CD4-positive, alpha-beta T cell treated with Interleukin-17A for 4 hours (primary cell): ENCODE results near the gene SCARF2.
"Not testable (repeated sequence)": the region's sequence is repeated elsewhere in the genome, so short reads cannot be mapped to it uniquely, and the experiment has no call there.

Experiments used
- DNase-seq: peaks from one replicate; pipeline ENCODE4 v3.0.0-alpha.2; 2020; ENCODE audit warnings: mixed read lengths

The SCARF2 gene

DNA sequence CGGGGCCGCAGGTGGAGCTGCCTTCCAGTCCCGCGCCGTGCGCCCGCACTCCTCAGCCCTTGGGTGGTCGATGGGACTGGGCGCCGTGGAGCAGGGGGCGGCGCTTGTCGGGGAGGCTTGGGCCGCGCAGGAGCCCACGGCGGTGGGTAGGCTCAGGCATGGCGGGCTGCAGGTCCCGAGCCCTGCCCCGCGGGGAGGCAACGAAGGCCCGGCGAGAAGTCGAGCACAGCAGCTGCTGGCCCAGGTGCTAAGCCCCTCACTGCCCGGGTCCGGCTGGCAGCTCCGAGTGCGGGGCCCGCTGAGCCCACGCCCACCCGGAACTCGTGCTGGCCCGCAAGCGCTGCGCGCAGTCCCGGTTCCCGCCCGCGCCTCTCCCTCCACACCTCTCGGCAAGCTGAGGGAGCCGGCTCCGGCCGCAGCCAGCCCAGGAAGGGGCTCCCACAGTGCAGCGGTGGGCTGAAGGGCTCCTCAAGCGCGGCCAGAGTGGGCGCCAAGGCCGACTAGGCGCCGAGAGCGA is 45.2 kb downstream of the SCARF2 start:
- DNase-seq, result not testable (repeated sequence)

GRCh38 chr22:20391222-20391621 is 46.4 kb downstream of the SCARF2 start:
- no peak for DNase-seq

GRCh38 chr22:20390394-20390907 is 47.2 kb downstream of the SCARF2 start:
- DNase-seq, result no peak

DNA sequence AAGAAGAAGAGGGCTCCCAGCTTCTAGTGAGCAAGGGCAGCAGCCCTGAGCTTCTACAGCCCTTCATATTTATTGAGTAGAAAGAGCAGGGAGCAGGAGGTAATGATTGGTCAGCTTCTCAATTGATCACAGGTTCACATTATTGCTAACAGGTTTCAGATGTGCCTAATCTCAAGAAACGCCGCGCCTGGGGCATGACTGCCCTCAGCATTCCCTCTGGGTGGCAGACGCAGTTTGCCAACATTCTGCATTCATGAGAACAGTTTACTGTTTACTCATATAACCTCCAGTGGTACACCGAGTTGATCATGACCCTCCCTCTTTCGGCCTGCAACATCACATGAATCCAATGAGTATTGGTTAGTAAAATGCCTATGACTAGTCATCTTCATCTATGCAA is 48.3 kb downstream of the SCARF2 start:
- no peak for DNase-seq

GRCh38 chr22:20388200-20388599 is 49.4 kb downstream of the SCARF2 start:
- no peak for DNase-seq

- no peak for DNase-seq
These were observed 50.7 kb downstream of the SCARF2 start for GRCh38 chr22:20386972-20387371.

- DNase-seq, result no peak
These were observed 51.3 kb downstream of the SCARF2 start for GRCh38 chr22:20386336-20386735.

- no peak for DNase-seq
These were observed 52.8 kb downstream of the SCARF2 start for GRCh38 chr22:20384865-20385264.

GRCh38 chr22:20384171-20384570 is 53.5 kb downstream of the SCARF2 start:
- DNase-seq, result no peak

DNA sequence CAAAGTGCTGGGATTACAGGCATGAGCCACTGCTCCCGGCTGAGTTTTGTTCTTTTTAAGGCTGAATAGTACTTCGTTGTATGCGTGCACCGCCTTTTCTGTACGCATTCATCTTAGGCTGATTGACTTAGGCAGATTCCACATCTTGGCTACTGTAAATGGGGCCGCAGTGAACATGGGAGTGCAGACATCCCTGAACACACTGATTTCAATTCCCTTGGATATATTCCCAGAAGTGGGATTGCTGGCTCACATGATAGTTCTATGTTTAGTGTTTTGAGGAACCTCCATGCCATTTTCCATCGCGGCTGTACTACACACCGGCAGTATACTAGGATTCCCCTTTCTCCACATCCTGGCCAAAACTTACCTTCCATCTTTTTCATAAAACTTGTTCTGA is 54.1 kb downstream of the SCARF2 start:
- no peak for DNase-seq

DNA sequence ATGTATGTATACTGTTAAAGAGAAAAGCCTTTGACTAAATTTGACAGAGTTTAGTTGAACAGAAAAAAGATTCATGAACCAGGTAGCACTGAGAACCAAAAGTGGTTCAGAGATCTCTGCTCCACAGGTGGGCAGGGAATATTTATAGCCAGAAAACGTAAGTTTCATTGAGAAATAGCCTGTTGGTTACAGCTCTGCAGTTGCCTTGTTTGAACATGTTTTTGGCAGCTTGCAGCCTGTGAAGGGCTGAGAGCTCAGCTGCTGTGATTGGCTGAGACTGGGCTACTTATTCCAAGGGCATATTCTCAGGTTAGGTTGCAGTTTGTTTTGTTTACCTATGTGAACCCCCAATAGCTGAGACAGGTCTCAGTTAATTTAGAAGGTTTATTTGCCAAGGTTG is 57.1 kb downstream of the SCARF2 start:
- no peak for DNase-seq

GRCh38 chr22:20378684-20379083 is 58.9 kb downstream of the SCARF2 start:
- DNase-seq, result not testable (repeated sequence)

- no peak for DNase-seq
These were observed 59.5 kb downstream of the SCARF2 start for GRCh38 chr22:20378110-20378509.

- DNase-seq, result not testable (repeated sequence)
These were observed 60.6 kb downstream of the SCARF2 start for GRCh38 chr22:20376983-20377382.

DNA sequence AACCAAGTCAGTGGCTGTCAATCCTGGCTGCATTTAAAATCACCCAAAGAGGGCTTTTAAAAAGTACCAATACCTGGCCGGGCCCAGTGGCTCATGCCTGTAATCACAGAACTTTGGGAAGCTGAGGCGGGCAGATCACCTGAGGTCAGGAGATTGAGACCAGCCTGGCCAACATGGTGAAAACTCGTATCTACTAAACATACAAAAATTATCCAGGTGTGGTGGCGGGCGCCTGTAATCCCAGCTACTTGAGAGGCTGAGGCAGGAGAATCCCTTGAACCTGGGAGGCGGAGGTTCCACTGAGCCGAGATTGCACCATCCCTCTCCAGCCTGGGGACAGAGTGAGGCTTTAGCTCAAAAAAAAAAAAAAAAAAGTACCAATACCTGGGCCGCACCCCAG is 61.3 kb downstream of the SCARF2 start:
- not testable (repeated sequence) for DNase-seq
